HG02840 (cell line): ENCODE measurements around the gene MAN2A2.
"Not testable (repeated sequence)": the region's sequence is repeated elsewhere in the genome, so short reads cannot be mapped to it uniquely, and the experiment has no call there.

Experiments
- ATAC-seq: cut with Tn5 transposase; IDR thresholded peaks from one replicate; pipeline ENCODE4 v1.9.1; 2021; ENCODE audit warnings: mild to moderate bottlenecking, moderate library complexity, moderate number of reproducible peaks; ENCODE audit not compliant: unreplicated experiment, low FRiP score

The MAN2A2 gene

GRCh38 chr15:90915808-90916440, 12.8 kb downstream of the MAN2A2 start:
- no peak for ATAC-seq

GRCh38 chr15:90916461-90916860, 13.4 kb downstream of the MAN2A2 start:
- ATAC-seq: no peak

GRCh38 chr15:90917569-90917968, 14.5 kb downstream of the MAN2A2 start:
- ATAC-seq: no peak

GRCh38 chr15:90918034-90918788, 15.1 kb downstream of the MAN2A2 start:
- ATAC-seq: no peak

DNA sequence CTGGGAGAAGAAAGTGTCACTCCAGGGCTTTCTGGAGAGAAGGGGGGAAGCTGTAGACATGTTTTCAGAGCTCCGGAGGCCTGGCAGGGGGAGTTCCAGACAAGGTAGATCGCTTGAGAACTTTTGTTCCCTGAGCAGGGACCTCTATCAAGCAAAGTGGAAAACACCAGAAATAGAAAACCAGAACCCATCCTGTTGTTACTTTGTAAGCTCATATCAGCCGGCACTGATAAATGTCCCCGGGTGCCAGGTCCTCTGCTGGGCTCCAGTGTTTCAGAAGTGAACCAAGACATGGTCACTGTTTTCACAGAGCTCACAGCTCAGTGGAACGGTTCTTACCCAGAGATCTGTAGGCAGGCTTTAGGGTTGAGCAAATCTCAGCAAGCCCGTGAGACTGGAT, 15.7 kb downstream of the MAN2A2 start:
- no peak for ATAC-seq

DNA sequence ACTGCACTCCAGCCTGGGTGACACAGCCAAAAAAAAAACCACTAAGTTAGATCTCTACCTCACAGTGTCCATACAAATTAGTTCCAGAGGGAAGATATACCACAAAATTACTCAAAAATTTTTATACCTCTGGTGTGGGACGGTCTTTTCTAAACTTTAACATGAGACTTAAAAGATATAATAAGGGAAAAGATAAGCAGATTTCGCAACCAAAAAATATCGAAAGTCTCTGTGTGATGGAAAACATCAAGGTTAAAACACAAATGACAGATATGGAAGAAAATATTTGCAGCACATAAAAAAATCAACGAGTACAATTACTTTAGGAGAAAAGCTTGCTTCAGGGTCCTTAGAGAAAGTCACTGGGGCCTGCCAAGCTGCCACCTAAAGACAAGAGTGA, 18.8 kb downstream of the MAN2A2 start:
- ATAC-seq: no peak

DNA sequence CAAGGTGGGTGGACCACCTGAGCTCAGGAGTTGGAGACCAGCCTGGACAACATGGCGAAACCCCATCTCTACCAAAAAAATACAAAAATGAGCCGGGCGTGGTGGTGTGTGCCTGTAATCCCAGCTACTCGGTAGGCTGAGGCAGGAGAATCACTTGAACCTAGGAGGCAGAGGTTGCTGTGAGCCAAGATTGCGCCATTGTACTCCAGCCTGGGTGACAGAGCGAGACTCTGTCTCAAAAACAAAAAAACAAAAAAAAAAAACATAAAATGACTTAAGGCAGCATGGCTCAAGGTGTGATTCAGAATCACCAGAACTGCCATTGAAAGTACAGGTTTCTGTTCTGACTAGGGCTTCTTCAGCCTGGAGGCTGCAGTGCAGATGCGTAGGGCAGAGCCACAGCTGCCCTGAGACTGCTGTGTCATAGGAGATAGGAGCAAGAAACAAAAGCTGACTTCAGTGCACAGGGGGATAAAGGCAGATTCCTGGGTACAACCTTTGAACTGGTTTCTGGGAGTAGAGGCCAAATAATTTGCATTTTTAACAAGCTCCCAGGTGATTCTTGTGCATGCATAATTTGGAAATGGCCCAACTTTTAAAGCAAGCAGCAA, 19.7 kb downstream of the MAN2A2 start:
- peak; percentile 51 for ATAC-seq

GRCh38 chr15:90924375-90924774, 21.3 kb downstream of the MAN2A2 start:
- ATAC-seq: peak; percentile 58

DNA sequence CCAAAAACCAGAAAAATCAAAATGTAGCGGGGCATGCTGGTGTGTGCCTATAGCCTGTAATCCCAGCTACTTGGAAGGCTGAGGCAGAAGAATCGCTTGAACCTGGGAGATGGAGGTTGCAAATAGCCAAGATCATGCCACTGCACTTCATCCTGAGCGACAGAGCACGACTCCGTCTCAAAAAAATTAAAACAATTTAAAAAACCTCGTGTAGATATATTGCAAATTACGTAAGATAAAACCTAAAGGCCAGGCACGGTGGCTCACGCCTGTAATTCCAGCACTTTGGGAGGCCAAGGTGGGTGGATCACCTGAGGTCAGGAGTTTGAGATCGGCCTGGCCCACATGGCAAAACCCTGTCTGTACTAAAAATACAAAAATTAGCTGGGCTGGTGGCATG, 23.7 kb downstream of the MAN2A2 start:
- not testable (repeated sequence) for ATAC-seq

- ATAC-seq: not testable (repeated sequence)
These were observed 25.0 kb downstream of the MAN2A2 start for GRCh38 chr15:90928106-90928505.

GRCh38 chr15:90929246-90930019, 26.3 kb downstream of the MAN2A2 start:
- ATAC-seq: no peak

GRCh38 chr15:90930861-90931574, 27.9 kb downstream of the MAN2A2 start:
- ATAC-seq: no peak

DNA sequence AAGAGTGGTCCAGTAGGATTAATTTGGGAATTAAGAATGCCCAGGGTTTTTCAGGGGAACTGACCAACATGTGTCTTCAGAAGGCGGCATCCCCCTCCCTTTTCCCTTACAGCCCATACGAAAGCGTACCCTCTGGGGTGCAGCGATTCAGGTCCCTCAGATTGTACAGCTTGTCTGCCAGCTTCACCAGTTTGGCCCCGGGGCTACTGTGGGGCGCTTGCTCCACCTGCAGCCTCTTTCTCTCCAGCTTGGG, 28.4 kb downstream of the MAN2A2 start:
- no peak for ATAC-seq

- ATAC-seq: peak; percentile 37
These were observed 28.9 kb downstream of the MAN2A2 start, which contains the start of gene HDDC3 for GRCh38 chr15:90931828-90932659. Gene HDDC3 (minus strand): TSS chr15:90932549. CDS start chr15:90932540, 9 bp downstream.

GRCh38 chr15:90932660-90932991, 29.5 kb downstream of the MAN2A2 start:
- ATAC-seq: no peak

- no peak for ATAC-seq
These were observed 30.2 kb downstream of the MAN2A2 start for GRCh38 chr15:90933301-90933700.

DNA sequence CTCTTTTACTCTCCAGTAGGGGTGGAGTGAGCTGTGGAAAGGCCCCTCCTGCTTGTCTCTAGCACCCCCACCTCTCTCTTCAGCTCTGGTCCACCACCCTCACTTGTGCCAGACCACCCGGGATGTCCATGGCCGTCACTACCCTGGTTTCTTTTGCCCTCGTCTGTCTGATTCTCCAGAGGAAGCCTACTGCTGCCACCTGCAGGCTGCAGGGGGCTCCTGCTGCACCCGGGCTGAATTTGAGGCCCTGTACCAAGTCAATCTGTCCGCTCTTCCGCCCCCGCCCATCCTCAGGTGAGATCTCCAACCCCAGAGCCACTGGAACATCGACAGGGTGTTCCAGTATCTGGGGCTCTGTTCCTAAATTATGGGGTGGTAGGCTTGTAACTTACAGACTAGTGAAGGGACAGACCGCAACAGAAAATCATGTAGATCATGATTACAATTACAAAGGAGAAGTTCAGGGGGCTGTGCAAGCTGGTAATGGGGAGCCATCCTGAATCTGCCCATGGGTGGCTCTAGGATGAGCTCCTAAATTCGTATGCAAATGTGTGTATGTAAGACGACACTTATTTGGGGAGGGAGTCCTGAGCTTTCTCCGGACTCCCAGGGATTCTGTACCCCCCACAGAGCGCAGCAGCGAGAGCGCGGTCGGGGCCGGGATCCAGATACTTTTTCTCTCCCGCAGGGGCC, 31.3 kb downstream of the MAN2A2 start:
- peak; percentile 1 for ATAC-seq

- ATAC-seq: peak; percentile 51
These were observed 32.0 kb downstream of the MAN2A2 start, which contains the start of gene UNC45A for GRCh38 chr15:90934949-90935751. Gene UNC45A (plus strand): TSS chr15:90935285. CDS start chr15:90935325, 40 bp downstream.
